ENCODE results near the gene SKIDA1.

Gene SKIDA1

GRCh38 chr10:21508706-21509331, 16.7 kb downstream of the SKIDA1 start:
- TF ChIP-seq CTCF (IDR thresholded peaks at IDR 0.05; ENCODE audit: control insufficient read depth, insufficient read depth, low read depth, low read length, missing control alignments): no peak
- no peak overlapping the region for H3K4me3 ChIP-seq (ENCODE audit: control insufficient read depth, low read depth, low read length)
- no peak for DNase-seq (ENCODE audit: low read depth)

- TF ChIP-seq CTCF (IDR thresholded peaks at IDR 0.05; ENCODE audit: control insufficient read depth, insufficient read depth, low read depth, low read length, missing control alignments): no peak
- no peak overlapping the region for H3K4me3 ChIP-seq (ENCODE audit: control insufficient read depth, low read depth, low read length)
- DNase-seq (ENCODE audit: low read depth): no peak
Measured at GRCh38 chr10:21507150-21507549, 18.3 kb downstream of the SKIDA1 start.

- DNase-seq (ENCODE audit: low read depth): no peak
- no peak for TF ChIP-seq CTCF (IDR thresholded peaks at IDR 0.05; ENCODE audit: control insufficient read depth, insufficient read depth, low read depth, low read length, missing control alignments)
- no peak overlapping the region for H3K4me3 ChIP-seq (ENCODE audit: control insufficient read depth, low read depth, low read length)
Measured at GRCh38 chr10:21506351-21506750, 19.1 kb downstream of the SKIDA1 start.

GRCh38 chr10:21505711-21506278, 19.7 kb downstream of the SKIDA1 start:
- no peak for DNase-seq (ENCODE audit: low read depth)
- no peak overlapping the region for H3K4me3 ChIP-seq (ENCODE audit: control insufficient read depth, low read depth, low read length)
- no peak for TF ChIP-seq CTCF (IDR thresholded peaks at IDR 0.05; ENCODE audit: control insufficient read depth, insufficient read depth, low read depth, low read length, missing control alignments)

- no peak for DNase-seq (ENCODE audit: low read depth)
- no peak overlapping the region for H3K4me3 ChIP-seq (ENCODE audit: control insufficient read depth, low read depth, low read length)
- TF ChIP-seq CTCF (IDR thresholded peaks at IDR 0.05; ENCODE audit: control insufficient read depth, insufficient read depth, low read depth, low read length, missing control alignments): no peak
Measured at GRCh38 chr10:21503542-21503941, 21.9 kb downstream of the SKIDA1 start.

- no peak for TF ChIP-seq CTCF (IDR thresholded peaks at IDR 0.05; ENCODE audit: control insufficient read depth, insufficient read depth, low read depth, low read length, missing control alignments)
- DNase-seq (ENCODE audit: low read depth): no peak
- H3K4me3 ChIP-seq (ENCODE audit: control insufficient read depth, low read depth, low read length): no peak overlapping the region
Measured at GRCh38 chr10:21502348-21502740, 23.1 kb downstream of the SKIDA1 start.
